Parathyroid adenoma (tissue), 2 donors: ENCODE results near the gene HERC2.

Experiments used
- H2AFZ ChIP-seq: fragments of 300-600 bp; sonication (generic); one replicate; pipeline ENCODE4 v1.7.0; 2017; ENCODE audit warnings: antibody characterized with exemption, mild to moderate bottlenecking
- H3K27ac ChIP-seq: fragments of 300-600 bp; sonication (generic); one replicate; pipeline ENCODE4 v1.7.0; 2017
- H3K27me3 ChIP-seq: fragments of 300-600 bp; sonication (generic); one replicate; pipeline ENCODE4 v1.7.0; 2017; ENCODE audit warnings: low read length; ENCODE audit not compliant: control insufficient read depth, insufficient read depth
- H3K36me3 ChIP-seq: fragments of 300-600 bp; sonication (generic); one replicate; pipeline ENCODE4 v1.7.0; 2017; ENCODE audit warnings: low read length; ENCODE audit not compliant: control insufficient read depth, insufficient read depth
- H3K4me1 ChIP-seq: fragments of 300-600 bp; sonication (generic); one replicate; pipeline ENCODE4 v1.7.0; 2017; ENCODE audit warnings: control low read depth
- H3K4me2 ChIP-seq: fragments of 300-600 bp; sonication (generic); one replicate; pipeline ENCODE4 v1.7.0; 2017; ENCODE audit warnings: low read length
- H3K4me3 ChIP-seq: fragments of 300-600 bp; sonication (generic); one replicate; pipeline ENCODE4 v1.7.0; 2017; ENCODE audit warnings: low read depth, low read length
- H3K79me2 ChIP-seq: fragments of 300-600 bp; sonication (generic); one replicate; pipeline ENCODE4 v1.7.0; 2017; ENCODE audit warnings: control low read depth
- H3K9ac ChIP-seq: fragments of 300-600 bp; sonication (generic); one replicate; pipeline ENCODE4 v1.7.0; 2017; ENCODE audit warnings: mild to moderate bottlenecking
- H3K9me3 ChIP-seq: fragments of 300-600 bp; sonication (generic); one replicate; pipeline ENCODE4 v1.7.0; 2017; ENCODE audit warnings: low read length; ENCODE audit not compliant: control insufficient read depth
- TF ChIP-seq, protein P1 (sequence below): fragments of 300-600 bp; sonication (generic); IDR thresholded peaks from one replicate; pipeline ENCODE4 v1.7.0; 2017; ENCODE audit warnings: antibody characterized with exemption, mild to moderate bottlenecking
- donor health status: primary hyperparathyroidism.

The HERC2 gene

DNA sequence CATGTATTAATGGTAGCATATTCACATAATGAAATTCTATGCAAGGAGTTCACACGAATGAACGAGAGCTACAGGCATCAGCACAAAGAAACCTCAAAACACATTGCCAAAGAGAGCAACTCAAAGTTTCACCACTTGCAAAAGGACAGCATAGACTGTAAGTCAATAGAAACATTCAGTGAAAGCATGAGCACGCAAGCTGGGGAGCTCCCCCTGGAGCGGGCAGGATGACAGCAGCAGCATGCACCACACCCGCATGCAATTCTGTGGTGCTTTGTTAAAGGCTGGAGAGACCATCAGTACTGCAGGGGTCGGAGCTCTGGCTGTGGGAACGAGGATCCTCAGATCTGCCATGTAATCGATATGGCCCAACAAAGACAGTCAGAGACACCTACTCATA is 241.6 kb downstream of the HERC2 start:
- H3K9me3 ChIP-seq, result no peaks in the 10 kb centered on the region
- H3K9ac ChIP-seq, result no peak overlapping the region
- TF ChIP-seq, protein P1, sequence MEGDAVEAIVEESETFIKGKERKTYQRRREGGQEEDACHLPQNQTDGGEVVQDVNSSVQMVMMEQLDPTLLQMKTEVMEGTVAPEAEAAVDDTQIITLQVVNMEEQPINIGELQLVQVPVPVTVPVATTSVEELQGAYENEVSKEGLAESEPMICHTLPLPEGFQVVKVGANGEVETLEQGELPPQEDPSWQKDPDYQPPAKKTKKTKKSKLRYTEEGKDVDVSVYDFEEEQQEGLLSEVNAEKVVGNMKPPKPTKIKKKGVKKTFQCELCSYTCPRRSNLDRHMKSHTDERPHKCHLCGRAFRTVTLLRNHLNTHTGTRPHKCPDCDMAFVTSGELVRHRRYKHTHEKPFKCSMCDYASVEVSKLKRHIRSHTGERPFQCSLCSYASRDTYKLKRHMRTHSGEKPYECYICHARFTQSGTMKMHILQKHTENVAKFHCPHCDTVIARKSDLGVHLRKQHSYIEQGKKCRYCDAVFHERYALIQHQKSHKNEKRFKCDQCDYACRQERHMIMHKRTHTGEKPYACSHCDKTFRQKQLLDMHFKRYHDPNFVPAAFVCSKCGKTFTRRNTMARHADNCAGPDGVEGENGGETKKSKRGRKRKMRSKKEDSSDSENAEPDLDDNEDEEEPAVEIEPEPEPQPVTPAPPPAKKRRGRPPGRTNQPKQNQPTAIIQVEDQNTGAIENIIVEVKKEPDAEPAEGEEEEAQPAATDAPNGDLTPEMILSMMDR, result no peak
- H2AFZ ChIP-seq, result no peak overlapping the region
- no peak overlapping the region for H3K4me2 ChIP-seq
- no peaks in the 10 kb centered on the region for H3K36me3 ChIP-seq
- H3K4me1 ChIP-seq, result no peaks in the 10 kb centered on the region
- no peak overlapping the region for H3K4me3 ChIP-seq
- no peaks in the 10 kb centered on the region for H3K79me2 ChIP-seq
- H3K27me3 ChIP-seq, result no peaks in the 10 kb centered on the region
- no peak overlapping the region for H3K27ac ChIP-seq

DNA sequence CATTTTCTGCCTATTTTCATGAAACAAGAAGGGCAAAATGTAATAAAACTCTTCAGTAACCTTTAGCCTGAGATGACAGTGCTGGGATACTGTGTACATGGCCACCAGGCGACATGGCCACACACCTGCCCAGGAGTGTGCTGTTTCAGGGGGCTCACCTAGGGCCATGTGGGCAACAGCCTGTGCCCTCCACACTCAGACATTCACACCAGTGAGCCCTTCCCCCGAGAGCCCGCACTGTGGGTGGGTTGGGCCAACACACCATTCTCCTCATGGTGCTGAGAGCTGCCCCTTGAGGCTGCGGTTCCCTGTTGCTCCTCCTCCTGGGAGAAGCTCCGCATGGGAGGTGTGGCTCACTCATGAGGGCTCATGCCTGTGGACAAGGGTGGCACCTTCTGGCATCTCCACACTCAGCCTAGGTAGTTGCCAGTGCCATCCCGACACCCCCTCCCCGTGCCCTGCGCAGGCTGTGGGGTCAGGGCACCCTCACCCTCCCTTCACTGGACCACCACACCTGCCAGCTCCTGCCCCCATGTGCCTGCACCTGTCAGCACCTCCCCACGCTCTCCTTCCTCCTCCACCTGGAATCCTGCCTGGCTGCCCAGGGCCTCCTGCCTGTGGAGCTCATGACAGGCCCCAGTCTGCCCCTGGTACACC is 242.5 kb downstream of the HERC2 start:
- Histone ChIP-seq H3K4me1 (no peaks in the 10 kb centered on the region), H3K9ac (no peak overlapping the region), H3K27ac (no peak overlapping the region), H3K36me3 (no peaks in the 10 kb centered on the region), H3K79me2 (no peaks in the 10 kb centered on the region), H3K27me3 (no peaks in the 10 kb centered on the region), H3K4me3 (no peak overlapping the region), H3K9me3 (no peaks in the 10 kb centered on the region), H3K4me2 (no peak overlapping the region), H2AFZ (no peak overlapping the region)
- TF ChIP-seq, protein P1, result no peak

DNA sequence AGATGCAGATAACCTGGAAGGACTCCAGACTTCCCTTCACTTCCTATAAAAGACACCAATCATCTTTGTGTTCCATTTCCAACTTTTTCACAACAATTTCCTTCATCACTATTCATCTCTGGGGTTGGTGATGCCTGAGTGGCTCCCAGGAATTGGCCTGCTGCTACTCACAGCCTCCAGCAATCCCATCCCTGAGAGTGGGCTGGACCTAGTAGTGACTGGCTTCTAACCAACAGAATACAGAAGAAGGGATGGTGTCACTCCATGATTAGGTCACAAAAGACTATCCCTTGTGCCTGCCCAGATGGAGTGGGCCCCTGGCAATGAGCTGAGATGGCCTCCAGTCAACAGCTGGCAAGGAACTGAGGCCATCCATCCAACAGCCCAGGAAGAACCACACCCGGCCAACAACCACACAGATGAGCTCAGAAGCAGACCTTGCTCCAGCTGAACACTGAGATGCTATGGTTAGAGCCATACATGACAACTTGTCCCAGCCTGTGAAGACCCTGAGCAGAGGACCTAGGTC is 243.7 kb downstream of the HERC2 start:
- H3K27me3 ChIP-seq, result no peaks in the 10 kb centered on the region
- TF ChIP-seq, protein P1, result no peak
- H3K4me3 ChIP-seq, result no peak overlapping the region
- no peak overlapping the region for H3K4me2 ChIP-seq
- H2AFZ ChIP-seq, result no peak overlapping the region
- no peaks in the 10 kb centered on the region for H3K36me3 ChIP-seq
- no peak overlapping the region for H3K9ac ChIP-seq
- H3K9me3 ChIP-seq, result no peaks in the 10 kb centered on the region
- H3K27ac ChIP-seq, result no peak overlapping the region
- no peaks in the 10 kb centered on the region for H3K4me1 ChIP-seq
- H3K79me2 ChIP-seq, result no peaks in the 10 kb centered on the region

DNA sequence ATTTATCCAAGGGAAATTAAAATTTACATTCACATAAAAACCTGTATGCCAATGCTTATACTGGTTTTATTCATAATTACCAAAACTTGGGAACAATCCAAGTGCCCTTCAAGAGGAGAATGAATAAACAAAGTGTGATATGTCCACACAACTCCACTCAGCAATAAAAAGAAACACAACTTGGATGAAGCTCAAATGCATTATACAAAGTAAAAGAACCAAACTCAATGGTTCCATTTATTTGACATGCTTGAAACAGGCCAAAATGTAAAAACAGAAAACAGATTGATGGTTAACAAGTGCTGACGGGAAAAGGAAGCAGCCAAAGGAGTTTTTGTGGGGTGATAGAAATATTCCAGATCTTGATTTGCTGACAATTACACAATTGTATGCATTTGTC is 246.4 kb downstream of the HERC2 start:
- Histone ChIP-seq H2AFZ (no peak overlapping the region), H3K4me1 (no peaks in the 10 kb centered on the region), H3K9ac (no peak overlapping the region), H3K9me3 (no peaks in the 10 kb centered on the region), H3K79me2 (no peaks in the 10 kb centered on the region), H3K4me3 (no peak overlapping the region), H3K4me2 (no peak overlapping the region), H3K27ac (no peak overlapping the region), H3K36me3 (no peaks in the 10 kb centered on the region), H3K27me3 (no peaks in the 10 kb centered on the region)
- TF ChIP-seq, protein P1, result no peak

DNA sequence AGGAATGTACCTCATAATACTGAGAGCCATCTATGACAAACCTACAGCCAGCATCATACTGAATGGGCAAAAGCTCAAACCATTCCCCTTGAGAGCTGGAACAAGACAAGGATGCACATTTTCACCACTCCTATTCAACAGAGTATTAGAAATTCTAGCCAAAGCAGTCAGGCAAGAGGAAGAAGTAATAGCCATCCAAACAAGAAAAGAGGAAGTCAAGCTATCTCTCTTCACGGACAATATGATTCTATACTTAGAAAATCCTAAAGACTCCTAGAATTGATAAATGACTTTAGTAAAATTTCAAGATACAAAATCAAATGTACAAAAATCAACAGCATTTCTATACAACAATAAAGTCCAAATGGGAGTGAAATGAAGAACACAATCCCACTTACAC is 253.0 kb downstream of the HERC2 start:
- Histone ChIP-seq H3K4me2 (no peak overlapping the region), H3K4me3 (no peak overlapping the region), H3K9ac (no peak overlapping the region), H2AFZ (no peak overlapping the region), H3K9me3 (no peaks in the 10 kb centered on the region), H3K27ac (no peak overlapping the region), H3K36me3 (no peaks in the 10 kb centered on the region), H3K27me3 (no peaks in the 10 kb centered on the region), H3K79me2 (no peaks in the 10 kb centered on the region), H3K4me1 (no peaks in the 10 kb centered on the region)
- TF ChIP-seq, protein P1, result no peak
